SH-SY5Y (cell line): ENCODE measurements around the gene CDH16.

Experiments used
- GATA2 ChIP-seq: IDR thresholded peaks from 2 replicates; pipeline ENCODE4 v1.6.1; 2011; ENCODE audit warnings: mild to moderate bottlenecking, low read depth, low read length
- GATA3 ChIP-seq: IDR thresholded peaks from 2 replicates; pipeline ENCODE4 v1.6.1; 2011; ENCODE audit warnings: low read depth, mild to moderate bottlenecking, low read length, moderate library complexity

- no peak for TF ChIP-seq GATA2
- no peak for TF ChIP-seq GATA3
These were observed 1.6 kb upstream of the CDH16 start for GRCh38 chr16:66920299-66920590.
